ENCODE measurements around the gene CDK14. TPM values are rescaled to one million over a fixed set of nuclear protein-coding genes. Genes with fewer than 3 reads are reported as not detected.

CDK14 gene
- total RNA-seq, 1 donor from 2014 or later: 131 TPM

GRCh38 chr7:90743626-90744025 is 147.5 kb downstream of the CDK14 start:
- peaks cover 3% of the 10 kb centered on the region for H3K9me3 Mint-ChIP-seq (ENCODE audit: unreplicated experiment)
- TF ChIP-seq CTCF (IDR thresholded peaks at IDR 0.05): no peak
- DNase-seq (ENCODE audit: extremely low spot score, unreplicated experiment): no peak
- no peak overlapping the region for H3K4me3 Mint-ChIP-seq (ENCODE audit: unreplicated experiment)
- H3K4me1 Mint-ChIP-seq (ENCODE audit: unreplicated experiment): peaks cover 22% of the 10 kb centered on the region
- peaks cover 20% of the 10 kb centered on the region for H3K36me3 Mint-ChIP-seq (ENCODE audit: unreplicated experiment)
- H3K27ac Mint-ChIP-seq (ENCODE audit: unreplicated experiment): no peak overlapping the region
- H3K27me3 Mint-ChIP-seq (ENCODE audit: unreplicated experiment): no peaks in the 10 kb centered on the region

GRCh38 chr7:90747516-90747915 is 151.4 kb downstream of the CDK14 start:
- Mint-ChIP-seq H3K4me3 (ENCODE audit: unreplicated experiment) (no peak overlapping the region), H3K4me1 (ENCODE audit: unreplicated experiment) (peaks cover 21% of the 10 kb centered on the region), H3K9me3 (ENCODE audit: unreplicated experiment) (peaks cover 3% of the 10 kb centered on the region), H3K36me3 (ENCODE audit: unreplicated experiment) (peaks cover 46% of the 10 kb centered on the region), H3K27ac (ENCODE audit: unreplicated experiment) (no peak overlapping the region), H3K27me3 (ENCODE audit: unreplicated experiment) (no peaks in the 10 kb centered on the region)
- TF ChIP-seq CTCF (IDR thresholded peaks at IDR 0.05): no peak
- DNase-seq (ENCODE audit: extremely low spot score, unreplicated experiment): no peak

GRCh38 chr7:90749262-90749661 is 153.1 kb downstream of the CDK14 start:
- peaks cover 51% of the 10 kb centered on the region for H3K36me3 Mint-ChIP-seq (ENCODE audit: unreplicated experiment)
- peaks cover 8% of the 10 kb centered on the region for H3K9me3 Mint-ChIP-seq (ENCODE audit: unreplicated experiment)
- H3K4me1 Mint-ChIP-seq (ENCODE audit: unreplicated experiment): peaks cover 21% of the 10 kb centered on the region
- no peak overlapping the region for H3K4me3 Mint-ChIP-seq (ENCODE audit: unreplicated experiment)
- no peak for DNase-seq (ENCODE audit: extremely low spot score, unreplicated experiment)
- no peaks in the 10 kb centered on the region for H3K27me3 Mint-ChIP-seq (ENCODE audit: unreplicated experiment)
- TF ChIP-seq CTCF (IDR thresholded peaks at IDR 0.05): no peak
- H3K27ac Mint-ChIP-seq (ENCODE audit: unreplicated experiment): no peak overlapping the region

GRCh38 chr7:90749774-90750173 is 153.7 kb downstream of the CDK14 start:
- Mint-ChIP-seq H3K4me3 (ENCODE audit: unreplicated experiment) (no peak overlapping the region), H3K27ac (ENCODE audit: unreplicated experiment) (no peak overlapping the region), H3K36me3 (ENCODE audit: unreplicated experiment) (peaks cover 53% of the 10 kb centered on the region), H3K27me3 (ENCODE audit: unreplicated experiment) (no peaks in the 10 kb centered on the region), H3K4me1 (ENCODE audit: unreplicated experiment) (peaks cover 21% of the 10 kb centered on the region), H3K9me3 (ENCODE audit: unreplicated experiment) (peaks cover 8% of the 10 kb centered on the region)
- no peak for DNase-seq (ENCODE audit: extremely low spot score, unreplicated experiment)
- peak; percentile 38 for TF ChIP-seq CTCF (IDR thresholded peaks at IDR 0.05)

- TF ChIP-seq CTCF (IDR thresholded peaks at IDR 0.05): no peak
- peaks cover 5% of the 10 kb centered on the region for H3K9me3 Mint-ChIP-seq (ENCODE audit: unreplicated experiment)
- no peak overlapping the region for H3K27ac Mint-ChIP-seq (ENCODE audit: unreplicated experiment)
- H3K4me3 Mint-ChIP-seq (ENCODE audit: unreplicated experiment): no peak overlapping the region
- no peaks in the 10 kb centered on the region for H3K27me3 Mint-ChIP-seq (ENCODE audit: unreplicated experiment)
- peaks cover 19% of the 10 kb centered on the region for H3K4me1 Mint-ChIP-seq (ENCODE audit: unreplicated experiment)
- H3K36me3 Mint-ChIP-seq (ENCODE audit: unreplicated experiment): peaks cover 48% of the 10 kb centered on the region
- no peak for DNase-seq (ENCODE audit: extremely low spot score, unreplicated experiment)
Measured at GRCh38 chr7:90751595-90751994, 155.5 kb downstream of the CDK14 start.

All from osteocyte (in vitro differentiated cells).